Placental epithelial cell (primary cell): ENCODE data around the gene PCDHGC3. TPM values are rescaled to one million over a fixed set of nuclear protein-coding genes. Genes with fewer than 3 reads are reported as not detected.

Experiments
- total RNA-seq: library from RNA; depleted of rRNA; stranded (reverse); fragments of >200 nt; gene quantifications from 2 replicates; pipeline ENCODE4 v1.2.3, GENCODE V29; 2012

Gene PCDHGC3
- total RNA-seq = 9.4 and 10.3 TPM in 2 replicates

GRCh38 chr5:141475625-141476131 is at the start of gene PCDHGC3:
PCDHGC3 (plus strand) TSS chr5:141475966; CDS start chr5:141476117, 151 bp downstream.

DNA sequence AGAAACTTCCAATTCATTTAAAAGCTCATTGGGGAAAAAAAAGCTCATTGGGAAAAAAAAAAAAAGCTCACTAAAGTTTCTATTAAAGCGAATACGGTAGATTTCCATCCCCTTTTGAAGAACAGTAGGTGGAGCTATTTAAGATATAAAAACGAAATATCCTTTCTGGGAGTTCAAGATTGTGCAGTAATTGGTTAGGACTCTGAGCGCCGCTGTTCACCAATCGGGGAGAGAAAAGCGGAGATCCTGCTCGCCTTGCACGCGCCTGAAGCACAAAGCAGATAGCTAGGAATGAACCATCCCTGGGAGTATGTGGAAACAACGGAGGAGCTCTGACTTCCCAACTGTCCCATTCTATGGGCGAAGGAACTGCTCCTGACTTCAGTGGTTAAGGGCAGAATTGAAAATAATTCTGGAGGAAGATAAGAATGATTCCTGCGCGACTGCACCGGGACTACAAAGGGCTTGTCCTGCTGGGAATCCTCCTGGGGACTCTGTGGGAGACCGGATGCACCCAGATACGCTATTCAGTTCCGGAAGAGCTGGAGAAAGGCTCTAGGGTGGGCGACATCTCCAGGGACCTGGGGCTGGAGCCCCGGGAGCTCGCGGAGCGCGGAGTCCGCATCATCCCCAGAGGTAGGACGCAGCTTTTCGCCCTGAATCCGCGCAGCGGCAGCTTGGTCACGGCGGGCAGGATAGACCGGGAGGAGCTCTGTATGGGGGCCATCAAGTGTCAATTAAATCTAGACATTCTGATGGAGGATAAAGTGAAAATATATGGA is 45.2 kb upstream of the PCDHGC3 start, which contains the start of gene PCDHGA12:
TSS of gene PCDHGA12 (plus strand) at position 176 of the 782 bp plus-strand sequence. CDS start at position 429, 253 bp downstream.

GRCh38 chr5:141484641-141485311 is 9.0 kb downstream of the PCDHGC3 start, which contains the start of gene PCDHGC4:
PCDHGC4 (plus strand) TSS chr5:141485030; CDS start chr5:141485174, 144 bp downstream.

GRCh38 chr5:141488591-141489561 is 13.1 kb downstream of the PCDHGC3 start, which contains the start of gene PCDHGC5:
PCDHGC5 (plus strand) TSS chr5:141489081; CDS start chr5:141489241, 160 bp downstream.

Other genes starting within 250 kb of the PCDHGC3 start
- gene PCDHB15, start 230.6 kb upstream of the PCDHGC3 start, total RNA-seq = 0.11 and 0.39 TPM in 2 replicates
- gene SLC25A2, start 171.9 kb upstream of the PCDHGC3 start, total RNA-seq = 0.22 and 0.39 TPM in 2 replicates
- gene TAF7, start 155.2 kb upstream of the PCDHGC3 start, total RNA-seq = 49.9 and 60.9 TPM in 2 replicates
- gene PCDHGA1, start 145.5 kb upstream of the PCDHGC3 start, total RNA-seq = 0.22 and 0.39 TPM in 2 replicates
- gene PCDHGA2, start 137.2 kb upstream of the PCDHGC3 start, total RNA-seq = 0.43 and 1.2 TPM in 2 replicates
- gene PCDHGA3, start 132.1 kb upstream of the PCDHGC3 start, total RNA-seq = 0.33 and 1.2 TPM in 2 replicates
- 0.98 and 2.0 TPM in 2 replicates for gene PCDHGB1, start 125.9 kb upstream of the PCDHGC3 start, total RNA-seq
- 1.5 and 2.7 TPM in 2 replicates for gene PCDHGA4, start 120.9 kb upstream of the PCDHGC3 start, total RNA-seq
- 0.33 and 2.4 TPM in 2 replicates for gene PCDHGB2, start 116.0 kb upstream of the PCDHGC3 start, total RNA-seq
- 0.43 and 1.6 TPM in 2 replicates for gene PCDHGA5, start 111.8 kb upstream of the PCDHGC3 start, total RNA-seq
- gene PCDHGB3, start 105.7 kb upstream of the PCDHGC3 start, total RNA-seq = 3.1 and 5.9 TPM in 2 replicates
- 2.6 and 3.9 TPM in 2 replicates for gene PCDHGA6, start 102.1 kb upstream of the PCDHGC3 start, total RNA-seq
- 2.8 and 5.5 TPM in 2 replicates for gene PCDHGA7, start 93.2 kb upstream of the PCDHGC3 start, total RNA-seq
- 12.0 and 13.0 TPM in 2 replicates for gene PCDHGB4, start 88.3 kb upstream of the PCDHGC3 start, total RNA-seq
- 1.2 and 3.5 TPM in 2 replicates for gene PCDHGA8, start 83.3 kb upstream of the PCDHGC3 start, total RNA-seq
- 13.7 and 15.4 TPM in 2 replicates for gene PCDHGB5, start 78.0 kb upstream of the PCDHGC3 start, total RNA-seq
- 4.3 and 5.7 TPM in 2 replicates for gene PCDHGA9, start 73.2 kb upstream of the PCDHGC3 start, total RNA-seq
- 2.3 and 3.1 TPM in 2 replicates for gene PCDHGB6, start 67.9 kb upstream of the PCDHGC3 start, total RNA-seq
- gene PCDHGA10, start 63.0 kb upstream of the PCDHGC3 start, total RNA-seq = 4.4 and 9.4 TPM in 2 replicates
- gene PCDHGB7, start 58.3 kb upstream of the PCDHGC3 start, total RNA-seq = 1.8 and 7.5 TPM in 2 replicates
- 6.2 and 9.0 TPM in 2 replicates for gene PCDHGA11, start 54.9 kb upstream of the PCDHGC3 start, total RNA-seq
- gene PCDHGA12, start 45.5 kb upstream of the PCDHGC3 start, total RNA-seq = 6.7 and 8.2 TPM in 2 replicates
- 0.54 and 2.4 TPM in 2 replicates for gene PCDHGC4, start 9.1 kb downstream of the PCDHGC3 start, total RNA-seq
- 0.22 and 1.6 TPM in 2 replicates for gene PCDHGC5, start 13.1 kb downstream of the PCDHGC3 start, total RNA-seq
- 34.2 and 47.4 TPM in 2 replicates for gene DIAPH1, start 143.0 kb downstream of the PCDHGC3 start, total RNA-seq
- gene HDAC3, start 160.9 kb downstream of the PCDHGC3 start, total RNA-seq = 60.1 and 66.4 TPM in 2 replicates
- gene RELL2, start 161.0 kb downstream of the PCDHGC3 start, total RNA-seq = 7.5 and 9.7 TPM in 2 replicates
- gene FCHSD1, start 175.5 kb downstream of the PCDHGC3 start, total RNA-seq = 43.6 and 62.1 TPM in 2 replicates
- gene ARAP3, start 206.3 kb downstream of the PCDHGC3 start, total RNA-seq = 6.3 and 9.4 TPM in 2 replicates